ENCODE measurements around the gene RRBP1. TPM values are rescaled to one million over a fixed set of nuclear protein-coding genes. Genes with fewer than 3 reads are reported as not detected.

Gene RRBP1
- total RNA-seq, 1 experiment from 2014 or later, result 45.3 TPM

DNA sequence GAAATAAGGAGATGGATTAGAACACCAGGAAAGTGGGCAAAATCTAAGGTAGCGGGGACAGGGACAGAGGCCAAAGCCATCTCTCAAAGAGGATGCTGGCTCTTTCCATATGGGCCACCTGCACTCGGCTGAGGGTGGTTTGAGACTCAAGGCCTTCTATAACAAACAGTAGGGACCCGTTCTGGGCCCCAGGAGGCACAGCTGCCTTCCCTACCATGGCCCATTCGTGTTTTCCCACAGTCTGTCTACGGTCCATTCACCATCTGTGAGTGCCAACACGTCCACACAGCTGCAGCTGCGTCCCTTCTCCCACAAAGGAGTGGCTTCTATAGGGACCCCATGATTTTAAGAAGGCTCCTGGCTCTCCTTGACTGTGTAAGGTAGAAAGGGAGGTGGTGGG lies 18.6 kb upstream of the RRBP1 start:
- no peak overlapping the region for H3K27ac Mint-ChIP-seq (ENCODE audit: unreplicated experiment)
- peaks cover 10% of the 10 kb centered on the region for H3K27me3 Mint-ChIP-seq (ENCODE audit: unreplicated experiment)
- H3K4me1 Mint-ChIP-seq (ENCODE audit: low read depth, unreplicated experiment), result no peaks in the 10 kb centered on the region
- TF ChIP-seq, protein P1, sequence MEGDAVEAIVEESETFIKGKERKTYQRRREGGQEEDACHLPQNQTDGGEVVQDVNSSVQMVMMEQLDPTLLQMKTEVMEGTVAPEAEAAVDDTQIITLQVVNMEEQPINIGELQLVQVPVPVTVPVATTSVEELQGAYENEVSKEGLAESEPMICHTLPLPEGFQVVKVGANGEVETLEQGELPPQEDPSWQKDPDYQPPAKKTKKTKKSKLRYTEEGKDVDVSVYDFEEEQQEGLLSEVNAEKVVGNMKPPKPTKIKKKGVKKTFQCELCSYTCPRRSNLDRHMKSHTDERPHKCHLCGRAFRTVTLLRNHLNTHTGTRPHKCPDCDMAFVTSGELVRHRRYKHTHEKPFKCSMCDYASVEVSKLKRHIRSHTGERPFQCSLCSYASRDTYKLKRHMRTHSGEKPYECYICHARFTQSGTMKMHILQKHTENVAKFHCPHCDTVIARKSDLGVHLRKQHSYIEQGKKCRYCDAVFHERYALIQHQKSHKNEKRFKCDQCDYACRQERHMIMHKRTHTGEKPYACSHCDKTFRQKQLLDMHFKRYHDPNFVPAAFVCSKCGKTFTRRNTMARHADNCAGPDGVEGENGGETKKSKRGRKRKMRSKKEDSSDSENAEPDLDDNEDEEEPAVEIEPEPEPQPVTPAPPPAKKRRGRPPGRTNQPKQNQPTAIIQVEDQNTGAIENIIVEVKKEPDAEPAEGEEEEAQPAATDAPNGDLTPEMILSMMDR (IDR thresholded peaks at IDR 0.05; ENCODE audit: unreplicated experiment), result no peak
- no TSS peak for BruUV-seq (replicated peaks)
- CTCF ChIA-PET, result no interaction called here
- no peak for DNase-seq
- no peaks in the 10 kb centered on the region for H3K36me3 Mint-ChIP-seq (ENCODE audit: insufficient read depth, unreplicated experiment)
- H3K4me3 Mint-ChIP-seq (ENCODE audit: low read depth, unreplicated experiment), result no peak overlapping the region
- H3K9me3 Mint-ChIP-seq (ENCODE audit: low read depth, unreplicated experiment), result peaks cover 2% of the 10 kb centered on the region
- intact Hi-C loops (cut with micrococcal nuclease; ENCODE audit: unreplicated experiment), result no loop called here

DNA sequence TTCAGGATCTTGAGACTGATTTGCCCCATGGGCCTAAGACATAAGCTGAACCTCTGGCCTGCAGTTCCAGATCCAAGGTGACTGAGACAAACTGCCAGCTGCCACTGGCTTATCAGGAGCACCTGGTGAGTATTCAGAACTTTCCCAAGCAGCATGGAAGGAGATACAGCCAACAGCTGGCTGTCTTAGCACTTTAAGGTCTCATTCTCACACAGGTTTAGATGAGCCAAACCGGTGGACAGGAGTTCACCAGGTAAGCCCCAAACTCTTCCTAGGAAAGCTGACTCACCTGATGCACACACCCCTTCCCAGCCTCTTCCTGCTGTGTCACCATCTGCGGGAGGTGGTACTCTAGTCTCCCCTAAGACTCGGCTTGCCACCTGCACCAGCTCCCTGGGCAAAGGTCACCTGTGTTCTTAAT lies 17.9 kb upstream of the RRBP1 start, which contains the start of gene BANF2:
Gene BANF2, plus strand, starts transcription at position 36 of the 421 bp plus-strand sequence. CDS start 25,060 bp downstream, outside the sequence.
- no peak within 1 kb of the TSS for H3K27ac Mint-ChIP-seq (ENCODE audit: unreplicated experiment)
- no peak for DNase-seq
- intact Hi-C loops (cut with micrococcal nuclease; ENCODE audit: unreplicated experiment), result no loop called here
- peaks cover 10% of the 10 kb centered on the region for H3K27me3 Mint-ChIP-seq (ENCODE audit: unreplicated experiment)
- TF ChIP-seq, protein P1 (IDR thresholded peaks at IDR 0.05; ENCODE audit: unreplicated experiment), result no peak
- CTCF ChIA-PET, result no interaction called here
- H3K4me3 Mint-ChIP-seq (ENCODE audit: low read depth, unreplicated experiment), result no peak within 1 kb of the TSS
- no peaks in the 10 kb centered on the region for H3K36me3 Mint-ChIP-seq (ENCODE audit: insufficient read depth, unreplicated experiment)
- no TSS peak for BruUV-seq (replicated peaks)
- peaks cover 2% of the 10 kb centered on the region for H3K9me3 Mint-ChIP-seq (ENCODE audit: low read depth, unreplicated experiment)
- H3K4me1 Mint-ChIP-seq (ENCODE audit: low read depth, unreplicated experiment), result no peaks in the 10 kb centered on the region

DNA sequence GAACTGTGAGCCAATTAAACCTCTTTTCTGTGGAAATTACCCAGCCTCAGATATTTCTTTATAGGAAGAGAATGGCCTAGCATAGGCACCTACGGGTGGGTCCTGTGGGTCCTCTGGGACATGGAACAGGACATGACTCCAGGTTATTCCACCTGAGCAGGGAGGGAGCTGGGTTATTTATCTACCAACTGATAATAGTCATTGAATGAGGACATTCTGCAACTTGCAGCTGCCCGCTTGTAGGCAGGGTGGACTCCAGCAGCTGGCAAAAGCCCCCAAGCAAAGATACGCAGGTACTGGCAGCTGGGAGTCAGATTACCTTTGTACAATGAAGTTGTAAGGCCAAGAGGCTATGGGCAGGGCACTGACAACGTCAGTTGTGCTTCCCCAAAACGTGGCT lies 16.3 kb upstream of the RRBP1 start:
- Mint-ChIP-seq H3K27me3 (ENCODE audit: unreplicated experiment) (peaks cover 9% of the 10 kb centered on the region), H3K9me3 (ENCODE audit: low read depth, unreplicated experiment) (peaks cover 2% of the 10 kb centered on the region), H3K4me1 (ENCODE audit: low read depth, unreplicated experiment) (no peaks in the 10 kb centered on the region), H3K27ac (ENCODE audit: unreplicated experiment) (no peak overlapping the region), H3K36me3 (ENCODE audit: insufficient read depth, unreplicated experiment) (no peaks in the 10 kb centered on the region), H3K4me3 (ENCODE audit: low read depth, unreplicated experiment) (no peak overlapping the region)
- TF ChIP-seq, protein P1 (IDR thresholded peaks at IDR 0.05; ENCODE audit: unreplicated experiment), result no peak
- DNase-seq, result no peak
- intact Hi-C loops (cut with micrococcal nuclease; ENCODE audit: unreplicated experiment), result no loop called here
- CTCF ChIA-PET, result no interaction called here
- no TSS peak for BruUV-seq (replicated peaks)

DNA sequence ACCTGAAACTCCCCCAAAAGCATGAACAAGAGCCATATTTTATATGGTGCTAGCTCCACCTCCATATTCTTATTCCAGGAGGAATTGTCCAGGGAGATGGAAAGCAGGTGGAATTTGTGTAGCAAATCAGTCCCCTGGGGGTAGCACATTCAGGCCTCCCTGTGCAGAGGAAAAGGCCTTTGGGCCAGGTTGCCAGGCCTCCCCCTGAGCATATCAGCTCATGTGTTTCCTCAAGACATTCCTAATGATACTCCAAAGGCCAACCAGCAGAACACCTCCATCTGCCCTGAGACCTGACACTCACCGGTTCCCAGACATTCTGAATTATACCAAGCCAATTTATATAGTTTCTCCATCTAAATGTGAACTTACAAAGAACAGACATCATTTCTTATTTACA lies 15.1 kb upstream of the RRBP1 start:
- no TSS peak for BruUV-seq (replicated peaks)
- CTCF ChIA-PET, result no interaction called here
- DNase-seq, result no peak
- H3K4me3 Mint-ChIP-seq (ENCODE audit: low read depth, unreplicated experiment), result no peak overlapping the region
- peaks cover 2% of the 10 kb centered on the region for H3K9me3 Mint-ChIP-seq (ENCODE audit: low read depth, unreplicated experiment)
- H3K4me1 Mint-ChIP-seq (ENCODE audit: low read depth, unreplicated experiment), result no peaks in the 10 kb centered on the region
- H3K27me3 Mint-ChIP-seq (ENCODE audit: unreplicated experiment), result peaks cover 2% of the 10 kb centered on the region
- H3K27ac Mint-ChIP-seq (ENCODE audit: unreplicated experiment), result no peak overlapping the region
- no peaks in the 10 kb centered on the region for H3K36me3 Mint-ChIP-seq (ENCODE audit: insufficient read depth, unreplicated experiment)
- TF ChIP-seq, protein P1 (IDR thresholded peaks at IDR 0.05; ENCODE audit: unreplicated experiment), result no peak
- intact Hi-C loops (cut with micrococcal nuclease; ENCODE audit: unreplicated experiment), result no loop called here

Data from Calu3 (cell line).